GM12874 (cell line): ENCODE data around the gene GRID1.

Source experiments
- CTCF ChIP-seq: IDR thresholded peaks from 2 replicates; pipeline ENCODE4 v1.5.1; 2011; ENCODE audit warnings: low read depth, mild to moderate bottlenecking, control low read depth, low read length, moderate library complexity; ENCODE audit not compliant: insufficient read depth

Gene GRID1

GRCh38 chr10:86330778-86331763 is 35.5 kb downstream of the GRID1 start:
- no peak for TF ChIP-seq CTCF

GRCh38 chr10:86329896-86330680 is 36.5 kb downstream of the GRID1 start:
- TF ChIP-seq CTCF = no peak

- no peak for TF ChIP-seq CTCF
These were observed 37.4 kb downstream of the GRID1 start for GRCh38 chr10:86329093-86329710.

- no peak for TF ChIP-seq CTCF
These were observed 38.5 kb downstream of the GRID1 start for GRCh38 chr10:86327954-86328725.

- no peak for TF ChIP-seq CTCF
These were observed 41.4 kb downstream of the GRID1 start for GRCh38 chr10:86325158-86325557.

GRCh38 chr10:86321568-86321967 is 45.0 kb downstream of the GRID1 start:
- TF ChIP-seq CTCF = no peak
